Measurements from ENCODE around the gene CELF2. TPM values are rescaled to one million over a fixed set of nuclear protein-coding genes. Genes with fewer than 3 reads are reported as not detected.

Gene CELF2
- total and polyA plus RNA-seq, 9 of the 15 experiments (the other 6 are each of a cell fraction or from before 2014, with no cell fraction given), result 4.0 to 20.3 (median 11.1) TPM

DNA sequence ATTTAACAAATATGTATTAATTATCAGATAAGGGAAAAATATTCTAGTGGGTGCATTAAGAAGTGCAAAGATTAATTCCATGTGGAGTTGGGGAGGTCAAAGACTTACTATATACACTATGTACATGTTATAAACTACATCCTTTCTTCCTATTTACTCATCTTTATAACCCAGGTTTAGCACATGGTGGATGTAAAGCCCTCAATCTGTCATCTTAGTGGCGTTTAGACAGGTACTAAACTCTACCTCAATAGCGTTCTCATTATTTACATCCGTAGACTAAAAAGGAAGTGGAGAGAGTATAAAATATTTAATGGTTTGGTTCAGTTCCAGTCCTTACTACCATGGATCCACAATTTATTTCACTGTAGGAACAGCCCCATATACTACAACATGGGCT, 14.8 kb upstream of the CELF2 start:
- no TSS peak for BruUV-seq (replicated peaks)
- Histone ChIP-seq H3K79me2 (ENCODE audit: control insufficient read depth, insufficient read depth, low read length) (no peaks in the 10 kb centered on the region), H3K4me1 (replicated peaks in 1 of 2; ENCODE audit: control insufficient read depth in 2 of 2, insufficient read depth in 2 of 2, low read length in 2 of 2) (no peaks in the 10 kb centered on the region), H3K9me1 (ENCODE audit: control insufficient read depth, insufficient read depth, low read length) (no peaks in the 10 kb centered on the region), H3K36me3 (ENCODE audit: control insufficient read depth, insufficient read depth, low read length) (no peaks in the 10 kb centered on the region), H3K27me3 (ENCODE audit: control insufficient read depth in 2 of 2, insufficient read depth in 2 of 2, low read length in 2 of 2) (peaks cover 5 to 6% of the 10 kb centered on the region in 2 experiments; a peak in 4 of 5 replicates), H3K27ac (ENCODE audit: extremely low read depth, low read depth, low read length) (no peak overlapping the region), H3K9me3 (replicated peaks; ENCODE audit: control insufficient read depth, insufficient read depth, low read depth, low read length) (no peaks in the 10 kb centered on the region), H2AFZ (ENCODE audit: low read depth, low read length) (no peak overlapping the region), H3K9ac (ENCODE audit: insufficient read depth in 1 of 2, low read depth in 2 of 2, low read length in 2 of 2) (no peak overlapping the region), H3K4me2 (ENCODE audit: insufficient read depth, low read length) (no peak overlapping the region), H3K4me3 (no peak overlapping the region), H4K20me1 (replicated peaks; ENCODE audit: control insufficient read depth, insufficient read depth, low read length) (no peaks in the 10 kb centered on the region)
- WGBS (ENCODE audit: insufficient coverage, low coverage, missing lambda C conversion rate), result 0% methylated on average over 3 of the region's 3 CpGs
- FAIRE-seq (no peak), DNase-seq (ENCODE audit: extremely low read depth in 1 of 4, low spot score in 3 of 4) (no peak), ATAC-seq (no peak)
- in situ Hi-C loops (cut with MboI), result no loop called here
- POLR2A ChIA-PET, result no interaction called here
- CTCF ChIA-PET (ENCODE audit: low intra/inter-chr PET ratio), result no interaction called here
- TF ChIP-seq DDX20 (tag; IDR thresholded peaks at IDR 0.05; ENCODE audit: low read depth), result no peak
- TF ChIP-seq STAG1 (CRISPR knock-in tag; IDR thresholded peaks at IDR 0.05; ENCODE audit: borderline replicate concordance), result no peak
- no peak for TF ChIP-seq JUND (IDR thresholded peaks at IDR 0.05; ENCODE audit: borderline replicate concordance, low read depth, low read length)
- no peak for TF ChIP-seq JUND (tag; IDR thresholded peaks at IDR 0.05; ENCODE audit: borderline replicate concordance, low read depth, low read length)
- no peak for TF ChIP-seq TARDBP (IDR thresholded peaks at IDR 0.05)
- TF ChIP-seq ZNF239 (CRISPR knock-in tag; IDR thresholded peaks at IDR 0.05), result no peak
- no peak for TF ChIP-seq TEAD4 (IDR thresholded peaks at IDR 0.05; ENCODE audit: low read length)
- TF ChIP-seq TEAD4 (CRISPR knock-in tag; IDR thresholded peaks at IDR 0.05; ENCODE audit: borderline replicate concordance), result no peak
- TF ChIP-seq BACH1 (tag; IDR thresholded peaks at IDR 0.05), result no peak
- TF ChIP-seq, protein P1, sequence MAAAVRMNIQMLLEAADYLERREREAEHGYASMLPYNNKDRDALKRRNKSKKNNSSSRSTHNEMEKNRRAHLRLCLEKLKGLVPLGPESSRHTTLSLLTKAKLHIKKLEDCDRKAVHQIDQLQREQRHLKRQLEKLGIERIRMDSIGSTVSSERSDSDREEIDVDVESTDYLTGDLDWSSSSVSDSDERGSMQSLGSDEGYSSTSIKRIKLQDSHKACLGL (CRISPR knock-in tag; IDR thresholded peaks at IDR 0.05; ENCODE audit: borderline replicate concordance, poor library complexity, severe bottlenecking), result no peak
- no peak for TF ChIP-seq PRPF4 (IDR thresholded peaks at IDR 0.05; ENCODE audit: insufficient read depth, low read depth, low read length, poor library complexity, severe bottlenecking)
- no peak for TF ChIP-seq KLF6 (CRISPR knock-in tag; IDR thresholded peaks at IDR 0.05; ENCODE audit: borderline replicate concordance)
- intact Hi-C loops (cut with micrococcal nuclease), result no loop called here

Data from K562 (cell line).